HL-60 (cell line): Measurements from ENCODE around the gene TMEM143.
"Not testable (repeated sequence)": the region's sequence is repeated elsewhere in the genome, so short reads cannot be mapped to it uniquely, and the experiment has no call there.

ENCODE experiments used
- DNase-seq, 2 experiments: peaks; one replicate each; pipeline ENCODE4 v3.0.0-alpha.2; 2010 to 2020; ENCODE audit warnings: low read depth in 1 of 2, low spot score in 1 of 2
- H3K27ac ChIP-seq: fragments of 250-450 bp; sonication (Bioruptor Pico); replicated peaks from 2 replicates; pipeline ENCODE4 v1.5.1; 2020; ENCODE audit warnings: mild to moderate bottlenecking, moderate library complexity
- H3K27me3 ChIP-seq: fragments of 250-450 bp; sonication (Bioruptor Pico); 2 replicates; pipeline ENCODE4 v1.5.1; 2021; ENCODE audit warnings: mild to moderate bottlenecking, moderate library complexity; ENCODE audit not compliant: insufficient read depth, poor library complexity, severe bottlenecking
- H3K4me3 ChIP-seq: replicated peaks from 2 replicates; pipeline ENCODE4 v1.5.1; 2011; ENCODE audit warnings: mild to moderate bottlenecking, control low read depth, low read length; ENCODE audit not compliant: insufficient read depth
- GABPA ChIP-seq: IDR thresholded peaks from 2 replicates; pipeline ENCODE4 v1.6.1; 2012; ENCODE audit warnings: low read depth
- POLR2AphosphoS5 ChIP-seq: IDR thresholded peaks from 2 replicates; pipeline ENCODE4 v1.6.1; 2012; ENCODE audit warnings: low read depth
- REST ChIP-seq: IDR thresholded peaks from 2 replicates; pipeline ENCODE4 v1.6.1; 2012; ENCODE audit warnings: low read depth; ENCODE audit not compliant: insufficient replicate concordance
- SPI1 ChIP-seq: IDR thresholded peaks from 2 replicates; pipeline ENCODE4 v1.6.1; 2012; ENCODE audit warnings: low read depth, mild to moderate bottlenecking, borderline replicate concordance
- TF ChIP-seq, protein P1 (sequence below): IDR thresholded peaks from one replicate; pipeline ENCODE4 v1.5.1; 2011; ENCODE audit warnings: low read length, control low read depth, inconsistent platforms; ENCODE audit not compliant: insufficient read depth

Gene TMEM143

GRCh38 chr19:48392860-48393558 lies 29.3 kb upstream of the TMEM143 start:
- Histone ChIP-seq H3K27ac (no peak overlapping the region), H3K4me3 (no peak overlapping the region), H3K27me3 (peaks cover 52% of the 10 kb centered on the region)
- no peak for DNase-seq
- TF ChIP-seq REST: no peak
- TF ChIP-seq SPI1: no peak
- TF ChIP-seq POLR2AphosphoS5: no peak
- no peak for TF ChIP-seq GABPA
- TF ChIP-seq, protein P1, sequence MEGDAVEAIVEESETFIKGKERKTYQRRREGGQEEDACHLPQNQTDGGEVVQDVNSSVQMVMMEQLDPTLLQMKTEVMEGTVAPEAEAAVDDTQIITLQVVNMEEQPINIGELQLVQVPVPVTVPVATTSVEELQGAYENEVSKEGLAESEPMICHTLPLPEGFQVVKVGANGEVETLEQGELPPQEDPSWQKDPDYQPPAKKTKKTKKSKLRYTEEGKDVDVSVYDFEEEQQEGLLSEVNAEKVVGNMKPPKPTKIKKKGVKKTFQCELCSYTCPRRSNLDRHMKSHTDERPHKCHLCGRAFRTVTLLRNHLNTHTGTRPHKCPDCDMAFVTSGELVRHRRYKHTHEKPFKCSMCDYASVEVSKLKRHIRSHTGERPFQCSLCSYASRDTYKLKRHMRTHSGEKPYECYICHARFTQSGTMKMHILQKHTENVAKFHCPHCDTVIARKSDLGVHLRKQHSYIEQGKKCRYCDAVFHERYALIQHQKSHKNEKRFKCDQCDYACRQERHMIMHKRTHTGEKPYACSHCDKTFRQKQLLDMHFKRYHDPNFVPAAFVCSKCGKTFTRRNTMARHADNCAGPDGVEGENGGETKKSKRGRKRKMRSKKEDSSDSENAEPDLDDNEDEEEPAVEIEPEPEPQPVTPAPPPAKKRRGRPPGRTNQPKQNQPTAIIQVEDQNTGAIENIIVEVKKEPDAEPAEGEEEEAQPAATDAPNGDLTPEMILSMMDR: no peak

- not testable (repeated sequence) for H3K27ac ChIP-seq, DNase-seq, H3K4me3 ChIP-seq
- H3K27me3 ChIP-seq: peaks cover 44% of the 10 kb centered on the region
Observed at GRCh38 chr19:48392006-48392344, 28.2 kb upstream of the TMEM143 start.

- Histone ChIP-seq H3K27me3 (peaks cover 39% of the 10 kb centered on the region), H3K4me3 (peak within 1 kb of the TSS; percentile 79), H3K27ac (peak within 1 kb of the TSS; percentile 81)
- TF ChIP-seq SPI1 (no peak), GABPA (no peak), POLR2AphosphoS5 (no peak)
- TF ChIP-seq, protein P1: peak; percentile 94
- DNase-seq: peak; percentile 61 to 75
Observed at GRCh38 chr19:48391100-48392005, 27.6 kb upstream of the TMEM143 start, which contains the start of gene KDELR1. TSS of gene KDELR1 (minus strand) at chr19:48391551. CDS start at chr19:48391358, 193 bp downstream.

DNA sequence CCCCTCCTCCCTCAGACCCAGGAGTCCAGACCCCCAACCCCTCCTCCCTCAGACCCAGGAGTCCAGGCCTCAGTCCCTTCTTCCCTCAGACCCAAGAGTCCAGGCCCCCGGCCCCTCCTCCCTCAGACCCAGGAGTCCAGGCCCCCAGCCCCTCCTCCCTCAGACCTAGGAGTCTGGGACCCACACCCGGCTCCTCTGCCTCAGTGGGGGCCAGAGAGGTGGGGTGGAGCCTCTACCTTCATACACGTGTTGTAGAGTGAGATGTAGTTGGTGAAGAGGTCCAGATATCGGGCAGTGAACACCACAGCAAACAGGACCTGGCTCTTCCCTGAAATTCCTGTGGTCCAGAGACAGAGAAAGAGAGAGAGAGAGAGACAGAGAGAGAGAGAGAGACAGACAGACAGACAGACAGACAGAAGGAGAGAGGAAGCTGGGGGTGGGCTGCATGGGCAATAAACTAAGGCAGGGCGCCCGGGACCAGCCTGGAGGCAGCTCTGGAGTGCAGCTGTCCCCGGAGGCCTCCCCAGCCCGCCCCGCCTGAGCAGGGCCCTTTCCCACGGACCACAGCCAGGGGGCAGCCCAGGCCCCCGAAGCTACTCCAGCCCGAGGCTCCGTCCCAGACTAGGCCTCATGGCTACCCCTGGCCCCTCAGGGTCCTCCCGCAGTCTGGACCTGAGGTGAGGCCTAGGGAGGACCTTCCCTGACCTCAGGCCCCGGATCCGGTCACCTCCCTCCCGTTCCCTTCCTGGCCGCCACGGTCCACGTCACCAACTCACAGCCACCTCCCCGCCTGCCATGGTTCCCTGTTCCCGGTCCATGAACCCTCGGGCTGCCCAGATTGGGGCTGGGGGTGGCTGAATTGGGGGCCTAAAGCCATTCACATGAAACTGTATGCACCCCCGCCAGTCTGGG lies 26.7 kb upstream of the TMEM143 start:
- peak overlapping the region; percentile 81 for H3K27ac ChIP-seq
- H3K4me3 ChIP-seq: peak overlapping the region; percentile 79
- TF ChIP-seq REST: no peak
- TF ChIP-seq SPI1: no peak
- TF ChIP-seq GABPA: no peak
- TF ChIP-seq POLR2AphosphoS5: no peak
- TF ChIP-seq, protein P1: peak; percentile 2
- peak; percentile 72 for DNase-seq
- peaks cover 30% of the 10 kb centered on the region for H3K27me3 ChIP-seq
